Neural progenitor cell (in vitro differentiated cells): ENCODE measurements around the gene CEBPB.

ENCODE experiments used
- CTCF ChIP-seq: fragments of 200-600 bp; sonication (generic); IDR thresholded peaks from 2 replicates; pipeline ENCODE4 v1.5.1; 2017; ENCODE audit warnings: antibody characterized with exemption, mild to moderate bottlenecking
- EZH2 ChIP-seq: fragments of 200-600 bp; sonication (generic); IDR thresholded peaks from 2 replicates; pipeline ENCODE4 v1.6.1; 2017; ENCODE audit warnings: antibody characterized with exemption, mild to moderate bottlenecking, moderate library complexity

GRCh38 chr20:50141018-50141675 lies 49.5 kb upstream of the CEBPB start:
- TF ChIP-seq CTCF: no peak
- no peak for TF ChIP-seq EZH2
